T-helper 1 cell treated with Interleukin-12 subunit alpha and Interleukin-12 subunit beta and Interleukin-4 antibody, amounts not matched to agents 30 ng/mL and 1 ng/mL, for 36 hours (primary cell): Measurements from ENCODE around the gene HS6ST2. TPM values are rescaled to one million over a fixed set of nuclear protein-coding genes. Genes with fewer than 3 reads are reported as not detected.

ENCODE experiments used
- intact Hi-C: fragments of 100-400 bp; cut with micrococcal nuclease; formaldehyde crosslinking; loops from one replicate; pipeline ENCODE4 v1.15.1; 2024
- total RNA-seq: library from RNA; stranded (reverse); gene quantifications from 2 replicates; pipeline ENCODE4 v1.2.3, GENCODE V29; 2022

HS6ST2 gene
- total RNA-seq, 1 donor from 2014 or later: 0.66 TPM

DNA sequence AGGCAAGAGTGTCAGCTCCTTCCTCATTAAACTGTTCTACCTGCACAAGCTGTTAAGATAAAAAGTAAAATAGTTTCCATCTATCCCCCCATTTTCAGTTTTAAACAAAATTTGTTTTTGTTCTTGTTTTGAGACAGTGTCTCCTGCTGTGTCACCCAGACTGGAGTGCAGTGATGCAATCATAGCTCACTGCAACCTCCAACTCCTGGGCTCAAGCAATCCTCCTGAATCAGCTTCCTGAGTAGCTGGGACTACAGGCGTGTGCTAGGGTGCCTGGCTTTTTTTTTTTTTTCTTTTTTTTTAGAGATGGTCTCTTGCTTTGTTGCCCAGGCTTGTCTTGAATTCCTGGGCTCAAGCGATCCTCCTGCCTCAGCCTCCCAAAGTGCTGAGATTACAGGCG, 105.4 kb downstream of the HS6ST2 start:
- intact Hi-C loops: loop anchor here (10.0 kb wide), 2 partner anchors 102 to 638 kb away; partner anchors contain the start of genes HS6ST2 and RAP2C

DNA sequence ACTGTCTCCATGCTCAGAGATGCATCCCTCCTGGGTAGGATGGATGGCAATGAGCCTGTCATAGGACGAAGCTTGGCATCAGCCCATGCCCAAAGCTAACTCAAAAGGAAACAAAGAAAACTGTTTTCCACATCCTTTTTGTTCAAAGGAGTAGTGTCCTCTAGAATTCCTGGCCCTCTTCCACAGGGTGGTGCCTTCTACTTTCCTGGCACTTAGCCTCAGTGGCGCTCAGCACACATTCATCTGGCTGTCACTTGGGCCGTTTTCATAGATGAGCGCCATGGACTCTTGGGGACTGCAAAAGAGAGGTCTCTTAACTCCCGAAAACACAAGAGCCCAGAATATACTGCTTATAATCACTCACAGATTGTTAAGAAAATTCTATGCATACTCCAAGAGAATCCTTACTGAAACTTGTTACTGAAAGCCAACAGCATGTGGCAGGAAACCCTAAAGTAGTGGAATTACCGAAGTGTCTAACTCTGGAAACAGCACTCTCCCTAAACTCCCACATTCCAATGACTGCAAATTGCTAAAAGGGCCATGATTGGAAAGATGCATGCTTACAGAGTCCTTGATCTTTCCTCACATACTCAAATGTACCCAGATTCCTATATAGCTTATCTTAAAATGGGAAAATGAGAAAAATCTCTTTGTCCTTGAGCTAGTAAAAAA, 110.0 kb downstream of the HS6ST2 start:
- intact Hi-C loops: no loop called here

DNA sequence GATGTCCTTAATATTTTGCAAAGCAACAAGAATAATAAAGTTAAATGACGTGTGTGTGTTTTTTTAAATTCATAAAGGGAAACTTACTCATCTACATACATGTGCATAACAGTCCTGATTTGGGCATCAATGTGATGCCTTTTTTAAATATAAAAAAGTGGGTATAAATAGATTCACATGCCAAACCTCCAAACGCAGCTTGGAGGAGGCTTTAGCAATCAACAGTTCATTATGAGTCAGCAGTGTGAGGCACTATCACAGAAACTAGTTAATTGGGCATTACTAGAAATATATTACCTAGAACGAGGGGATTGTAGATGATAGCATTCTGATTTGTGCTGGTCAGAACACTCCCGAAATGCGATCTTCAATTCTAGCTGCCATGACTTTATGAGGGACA, 115.1 kb downstream of the HS6ST2 start:
- intact Hi-C loops: no loop called here

DNA sequence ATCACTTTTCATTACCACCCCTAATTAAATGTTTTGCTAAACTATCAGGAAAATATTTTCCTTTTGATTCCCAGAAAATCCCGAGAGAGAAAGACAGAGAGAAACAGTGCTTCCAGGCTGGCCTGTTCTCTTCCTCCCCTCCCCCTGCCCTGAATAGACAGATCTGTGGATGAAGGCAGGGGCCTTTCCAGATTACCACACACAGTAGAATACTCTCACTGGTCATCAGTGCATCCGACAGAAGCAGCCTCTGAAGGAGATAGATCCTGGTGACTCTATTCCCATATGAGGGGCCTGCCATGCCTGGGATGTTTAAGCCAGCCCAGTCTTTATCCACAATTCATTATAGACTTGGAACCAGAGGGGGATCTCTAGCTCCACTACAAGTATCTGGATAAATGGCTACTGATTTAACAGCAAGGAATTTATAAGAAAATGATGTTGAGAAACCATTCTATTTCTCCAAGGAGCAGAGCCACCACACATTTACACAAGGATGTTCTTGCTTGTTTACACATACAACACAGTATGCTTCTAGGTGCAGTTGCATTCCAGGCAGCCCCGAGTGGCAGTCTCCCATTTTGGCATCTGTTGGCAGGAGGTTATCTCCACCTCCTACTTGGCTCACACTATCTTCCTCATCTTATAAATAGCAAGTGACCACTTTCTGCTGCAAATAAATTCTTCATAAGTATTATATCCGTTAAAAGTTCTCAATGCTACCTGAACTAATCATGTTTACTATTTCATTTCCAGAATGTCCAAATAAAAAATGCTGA, 115.8 kb downstream of the HS6ST2 start:
- intact Hi-C loops: no loop called here

DNA sequence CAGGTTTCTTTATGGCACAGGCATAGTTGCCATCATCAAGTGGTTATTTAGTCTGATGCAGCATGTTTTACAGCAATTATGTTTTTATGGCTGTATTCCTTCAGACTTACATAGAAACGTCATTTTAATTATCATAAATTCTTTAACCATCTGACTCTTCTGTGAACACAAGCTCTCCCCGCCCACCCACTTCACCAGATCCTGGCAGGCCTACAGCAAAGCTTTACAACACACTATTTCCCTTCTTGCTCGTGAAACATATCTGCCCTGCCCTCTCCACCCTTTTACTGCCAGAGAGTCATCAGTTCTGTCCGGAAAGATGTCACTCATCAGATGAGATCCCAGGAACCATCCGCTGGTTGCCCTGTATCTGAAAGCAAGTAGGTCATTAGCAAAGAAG, 120.5 kb downstream of the HS6ST2 start:
- intact Hi-C loops: no loop called here

DNA sequence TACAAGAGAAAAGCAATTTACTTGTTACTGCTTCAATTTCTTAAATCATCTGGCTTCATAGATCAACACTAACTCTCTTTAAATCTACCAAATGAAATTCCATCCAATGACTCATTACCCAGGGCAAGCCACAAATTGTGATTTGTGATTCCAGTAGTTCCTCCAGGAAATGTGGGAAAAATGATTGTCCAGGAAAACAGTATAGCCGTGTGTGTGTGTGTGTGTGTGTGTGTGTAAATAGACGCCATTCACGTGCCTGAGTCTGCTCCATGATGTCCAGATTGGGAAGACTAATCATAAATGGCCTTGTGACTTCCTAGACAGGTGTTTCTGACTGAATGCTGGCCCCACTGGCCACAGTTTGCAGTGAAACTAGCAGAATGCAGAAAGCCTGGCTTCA, 121.3 kb downstream of the HS6ST2 start:
- intact Hi-C loops: no loop called here

DNA sequence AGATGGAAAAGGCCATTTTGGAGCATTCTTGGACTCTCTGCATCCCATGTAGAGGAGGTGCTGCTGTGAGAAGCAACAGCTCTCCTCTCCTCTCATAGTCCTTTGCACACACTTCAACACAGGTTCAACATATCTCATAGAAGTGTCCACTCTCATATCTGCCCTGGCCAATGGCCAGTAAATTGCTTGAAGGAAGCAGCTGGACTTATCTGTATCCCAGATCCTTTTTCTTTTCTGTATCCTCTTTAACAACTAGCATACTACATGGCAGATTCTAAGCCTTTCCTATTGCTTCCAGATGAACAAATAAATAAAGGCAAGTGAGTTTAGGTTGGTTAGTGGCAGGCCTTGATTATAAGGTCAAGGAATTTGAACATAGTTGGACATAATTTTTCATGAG, 122.0 kb downstream of the HS6ST2 start:
- intact Hi-C loops: no loop called here

DNA sequence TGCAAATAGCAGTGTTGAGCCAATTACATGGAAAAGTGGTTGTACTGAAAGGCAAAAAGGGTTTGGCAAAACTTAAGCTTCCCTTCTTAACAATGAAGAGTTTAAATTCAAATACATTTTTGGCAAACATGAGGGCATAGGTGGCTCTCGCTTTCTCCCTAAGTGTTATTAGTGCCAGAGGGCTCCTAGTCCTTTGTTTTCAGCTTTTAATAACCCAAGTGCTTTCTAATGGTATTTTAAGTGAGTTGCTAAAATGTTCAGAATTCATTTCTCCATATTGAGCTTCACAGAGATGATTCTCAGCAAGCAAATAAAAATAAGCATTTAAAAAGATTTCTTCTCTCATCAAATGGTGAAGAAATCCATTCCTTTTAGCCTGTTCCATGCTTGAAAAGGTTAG, 123.7 kb downstream of the HS6ST2 start:
- intact Hi-C loops: no loop called here

DNA sequence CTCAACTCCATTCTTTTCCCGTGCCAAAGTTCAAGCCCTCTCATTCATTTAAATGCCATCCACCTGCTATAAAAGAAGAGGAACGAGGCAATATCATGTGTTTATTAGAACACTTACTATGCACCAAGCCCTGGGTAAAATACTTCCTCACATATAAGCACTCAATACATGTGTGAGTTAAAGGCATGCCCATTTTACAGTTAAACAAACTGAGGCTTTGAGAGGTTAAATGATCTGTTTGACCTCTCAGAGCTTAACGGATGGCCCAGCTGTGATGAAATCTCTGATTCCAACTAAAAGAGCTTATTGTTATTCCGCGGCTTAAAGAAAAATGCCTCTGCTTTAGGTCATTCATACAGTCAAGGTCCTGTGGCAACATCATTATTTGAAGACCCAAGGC, 124.3 kb downstream of the HS6ST2 start:
- intact Hi-C loops: no loop called here

DNA sequence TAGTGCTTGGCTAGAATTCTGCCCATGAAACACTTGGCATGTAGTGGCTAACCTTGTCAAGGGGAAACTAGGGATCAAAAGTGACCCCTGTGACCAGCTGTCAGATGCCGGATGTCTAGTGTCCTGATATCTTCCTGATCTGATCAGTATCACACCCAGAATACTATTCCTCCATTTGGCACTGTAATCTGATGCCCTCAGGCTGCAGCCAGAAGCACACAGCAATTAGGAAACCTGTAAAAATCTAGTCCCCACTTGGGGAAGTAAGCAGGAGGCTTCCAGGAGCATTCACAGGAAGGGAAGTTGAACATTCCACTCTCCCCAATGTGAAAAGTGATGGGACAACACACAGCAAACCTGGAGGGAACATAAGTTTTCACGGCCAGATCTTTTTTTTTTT, 125.1 kb downstream of the HS6ST2 start:
- intact Hi-C loops: no loop called here

DNA sequence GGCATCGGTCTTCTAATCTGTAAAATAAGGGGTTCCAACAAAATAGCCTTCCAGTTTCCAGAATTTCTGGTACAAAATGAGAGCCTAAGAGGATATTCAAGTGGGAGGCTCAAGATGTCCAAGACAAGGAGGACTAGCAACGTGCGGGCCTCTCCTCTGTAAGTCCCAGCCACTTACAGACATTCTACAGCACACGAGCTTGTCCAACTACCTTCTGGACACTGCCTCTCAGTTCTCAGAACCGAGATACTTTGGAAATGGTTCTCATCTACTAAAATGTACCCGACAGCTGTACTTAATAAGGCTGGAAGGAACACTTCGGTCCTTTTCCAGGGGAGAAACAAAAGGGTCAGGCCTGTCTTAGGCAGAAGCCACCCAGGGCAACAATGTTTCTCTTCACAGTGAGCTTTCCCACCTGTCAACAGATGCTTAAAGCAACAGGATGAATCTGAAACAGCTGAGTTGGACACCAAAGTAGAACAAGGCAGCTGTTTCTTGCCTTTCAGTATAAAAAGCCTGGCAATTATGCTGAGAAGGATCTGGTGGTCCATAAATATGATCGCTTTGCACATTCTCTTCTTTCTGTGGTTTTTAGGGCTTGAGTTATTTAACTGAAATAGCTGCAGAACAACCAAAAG, 127.0 kb downstream of the HS6ST2 start:
- intact Hi-C loops: no loop called here

DNA sequence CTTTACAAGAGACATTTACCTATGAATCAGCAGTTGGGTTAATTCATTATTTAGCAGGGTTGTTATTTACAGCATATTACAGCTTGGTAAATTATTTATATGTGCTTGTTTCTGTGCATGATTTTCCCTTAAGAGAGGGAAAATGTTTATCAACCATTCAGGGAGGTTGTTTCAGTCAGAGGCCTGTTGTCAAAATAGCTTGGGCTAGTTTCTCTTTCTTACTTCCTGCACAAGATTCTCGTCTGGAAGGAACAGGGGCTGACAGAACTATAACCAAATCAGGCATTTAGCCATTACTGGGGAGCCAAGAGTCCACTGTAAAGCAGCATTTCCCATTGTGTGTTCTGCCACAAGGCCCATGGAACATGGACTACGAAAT, 135.8 kb downstream of the HS6ST2 start:
- intact Hi-C loops: no loop called here

DNA sequence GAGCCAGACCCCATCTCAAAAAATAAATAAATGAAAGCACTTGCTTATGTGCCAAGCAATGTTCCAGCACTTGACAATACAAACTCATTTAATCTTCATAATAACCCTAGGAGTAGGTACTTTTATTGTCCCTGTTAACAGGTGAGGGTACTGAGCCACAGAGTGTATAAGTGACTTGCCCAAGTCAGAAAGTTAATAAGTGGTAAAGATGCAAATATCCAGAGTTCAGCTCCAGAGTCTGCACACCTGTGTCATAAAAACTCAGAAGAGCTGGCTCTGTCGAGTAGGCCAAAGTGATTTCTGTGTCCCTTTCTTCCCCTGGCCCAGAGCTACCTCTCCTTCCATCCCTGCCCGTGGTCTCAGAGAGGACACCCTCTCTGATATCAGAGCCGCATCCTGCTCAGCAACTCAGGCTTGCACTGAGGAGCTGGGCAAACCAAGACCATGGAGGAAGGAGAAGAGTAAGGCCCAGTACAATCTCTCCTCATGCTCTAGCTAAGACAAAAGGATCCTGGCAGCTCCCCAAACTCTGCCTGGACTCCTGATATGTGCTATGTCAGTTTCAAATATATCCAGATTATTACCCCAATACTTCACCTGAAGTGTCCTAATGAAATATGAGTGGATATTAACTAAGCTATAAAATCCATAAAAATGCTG, 136.3 kb downstream of the HS6ST2 start:
- intact Hi-C loops: no loop called here

DNA sequence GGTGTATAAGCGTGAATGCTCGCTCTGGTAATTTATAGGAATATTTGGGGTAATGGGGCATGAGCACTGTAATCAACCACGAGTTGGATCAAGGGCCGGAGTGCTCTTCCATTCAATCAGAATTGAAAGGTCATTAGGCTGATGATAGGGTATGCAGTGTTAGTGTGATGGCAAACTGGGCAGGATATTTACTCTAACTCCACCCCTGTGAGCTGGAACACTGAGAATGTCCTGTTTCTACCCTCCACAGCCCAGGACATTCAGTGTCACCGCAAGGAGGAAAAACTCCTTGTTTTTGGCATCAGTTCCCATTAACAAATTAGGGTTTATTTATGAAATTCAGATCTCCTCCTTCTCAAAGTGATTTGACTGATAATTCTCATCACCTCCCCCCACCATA, 137.8 kb downstream of the HS6ST2 start:
- intact Hi-C loops: no loop called here

DNA sequence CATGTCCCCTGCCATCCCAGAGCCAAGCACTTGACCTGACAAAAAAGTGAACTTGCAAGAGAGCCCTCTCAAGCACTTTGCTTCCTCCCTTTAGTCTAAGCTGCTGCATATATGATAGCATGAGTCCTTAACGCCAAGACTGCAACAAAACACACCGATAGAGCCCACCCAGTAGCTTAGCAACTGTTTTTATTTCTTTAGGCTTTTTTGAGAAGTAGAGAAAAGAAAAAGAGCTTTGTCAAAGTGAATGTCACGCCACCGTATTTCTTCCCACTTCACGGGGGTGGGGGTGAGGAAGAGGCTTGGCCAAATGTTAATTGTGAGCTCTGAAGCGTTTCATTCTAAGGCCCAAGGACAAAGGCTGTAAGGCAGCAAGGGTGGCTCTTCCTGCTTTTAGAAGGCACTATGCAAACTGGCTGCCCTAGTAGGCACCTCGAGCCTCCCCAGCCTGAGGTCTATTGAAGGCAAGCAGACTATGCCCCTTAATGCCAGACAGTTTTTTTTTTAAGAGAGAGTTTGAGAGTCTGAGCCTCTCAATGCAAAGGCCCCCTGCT, 138.6 kb downstream of the HS6ST2 start:
- intact Hi-C loops: no loop called here

DNA sequence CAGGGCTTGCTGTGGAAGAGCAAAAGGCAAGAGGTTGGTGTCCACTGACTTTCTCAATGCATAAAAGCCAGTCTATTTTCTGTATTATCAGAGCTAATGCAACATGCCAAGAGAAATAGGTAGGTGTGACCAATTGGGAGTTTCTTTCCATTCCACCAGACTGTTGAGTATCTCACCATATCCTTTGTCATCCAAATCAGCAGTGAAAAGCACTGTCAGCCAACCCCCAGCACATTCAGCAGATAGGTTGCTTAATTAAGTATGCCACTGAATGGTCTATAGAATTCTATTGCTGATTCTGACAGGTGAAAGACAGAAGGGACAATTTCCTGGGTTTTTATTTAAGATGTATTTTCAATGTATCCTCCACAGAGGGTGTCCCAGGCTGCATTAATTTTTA, 139.8 kb downstream of the HS6ST2 start:
- intact Hi-C loops: no loop called here

DNA sequence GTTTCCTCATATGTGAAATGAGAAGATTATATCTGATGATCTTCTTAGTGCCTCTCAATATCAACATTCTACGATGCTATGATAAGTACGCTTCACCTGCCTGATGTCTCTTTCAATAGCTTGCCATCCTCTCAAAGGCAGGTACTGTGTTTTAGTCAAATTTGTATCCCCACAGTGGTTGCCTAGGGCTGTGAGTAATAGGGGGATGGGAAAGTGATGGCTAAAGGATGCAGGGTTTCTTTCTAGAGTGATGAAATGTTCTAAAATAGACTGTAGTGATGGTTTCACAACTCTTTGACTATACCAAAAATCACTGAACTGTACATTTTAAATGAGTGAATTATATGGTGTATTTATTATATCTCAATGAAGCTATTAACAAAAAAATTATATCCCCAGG, 142.8 kb downstream of the HS6ST2 start:
- intact Hi-C loops: no loop called here

DNA sequence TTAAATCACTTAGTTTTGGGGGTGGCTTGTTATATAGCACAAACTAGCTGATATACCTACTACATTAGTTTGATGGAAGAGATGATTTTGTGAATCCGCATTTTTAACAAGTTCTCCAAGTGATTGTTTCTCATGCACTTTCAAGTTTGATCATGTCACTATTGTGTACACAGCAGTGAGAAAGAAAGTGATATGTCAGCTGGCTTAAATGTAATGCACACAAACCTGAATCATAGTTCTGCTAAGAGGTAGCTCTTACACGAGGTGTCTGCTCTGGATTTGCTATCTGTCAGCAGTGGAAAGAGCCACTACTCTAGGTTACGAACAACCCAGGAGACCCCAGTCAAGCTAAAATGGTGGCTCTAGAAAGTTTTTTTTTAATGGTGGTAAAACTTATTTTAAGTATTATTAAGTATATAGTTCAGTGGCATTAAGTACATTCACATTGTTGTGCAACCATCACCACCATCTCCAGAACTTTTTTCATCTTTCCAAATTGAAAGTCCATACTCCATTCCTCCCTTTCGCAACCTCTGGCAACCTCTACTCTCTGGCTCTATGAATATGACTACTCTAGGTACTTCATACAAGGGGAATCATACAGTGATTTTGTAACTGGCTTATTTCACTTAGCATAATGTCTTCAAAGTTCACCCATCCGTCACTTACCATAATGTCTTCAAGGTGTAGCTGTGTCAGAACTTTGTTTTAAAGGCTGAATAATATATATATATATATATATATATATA, 147.3 kb downstream of the HS6ST2 start:
- intact Hi-C loops: no loop called here

DNA sequence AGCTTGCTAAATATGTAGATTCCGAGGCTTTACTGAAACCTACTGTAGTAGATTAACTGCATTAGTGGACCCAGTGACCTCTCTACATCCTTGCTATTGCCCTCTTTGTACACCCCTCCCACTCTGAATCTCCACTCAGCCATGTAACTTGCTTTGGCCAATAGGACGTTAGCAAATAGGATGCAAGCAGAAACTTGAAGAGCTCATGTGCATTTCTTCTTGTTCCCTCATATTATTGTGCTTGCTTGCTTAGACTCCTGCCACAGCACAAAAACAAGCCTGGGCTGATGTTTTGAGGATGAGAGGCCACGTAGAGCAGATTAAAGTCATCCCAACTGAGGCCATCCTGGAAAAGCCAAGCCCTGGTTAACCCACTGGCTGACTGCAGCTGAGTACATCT, 147.9 kb downstream of the HS6ST2 start:
- intact Hi-C loops: no loop called here

DNA sequence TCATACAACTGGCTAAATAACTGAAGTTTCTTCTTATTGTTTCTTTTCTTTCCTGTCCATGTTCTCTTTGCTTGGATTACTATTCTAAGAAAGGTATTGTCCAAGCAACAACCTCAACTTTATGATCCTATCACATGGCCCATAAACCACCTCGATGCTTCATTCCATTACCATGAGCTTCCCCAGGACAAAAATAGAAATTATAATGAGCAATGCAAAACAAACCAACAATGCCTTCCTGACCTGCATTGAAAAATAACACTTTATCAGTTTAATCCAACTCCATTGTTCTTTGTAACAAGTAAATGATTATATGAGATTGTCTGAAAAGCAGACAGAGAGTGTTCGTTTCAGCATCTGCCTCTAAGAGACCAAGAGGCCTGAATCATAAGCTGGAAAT, 148.8 kb downstream of the HS6ST2 start:
- intact Hi-C loops: no loop called here

DNA sequence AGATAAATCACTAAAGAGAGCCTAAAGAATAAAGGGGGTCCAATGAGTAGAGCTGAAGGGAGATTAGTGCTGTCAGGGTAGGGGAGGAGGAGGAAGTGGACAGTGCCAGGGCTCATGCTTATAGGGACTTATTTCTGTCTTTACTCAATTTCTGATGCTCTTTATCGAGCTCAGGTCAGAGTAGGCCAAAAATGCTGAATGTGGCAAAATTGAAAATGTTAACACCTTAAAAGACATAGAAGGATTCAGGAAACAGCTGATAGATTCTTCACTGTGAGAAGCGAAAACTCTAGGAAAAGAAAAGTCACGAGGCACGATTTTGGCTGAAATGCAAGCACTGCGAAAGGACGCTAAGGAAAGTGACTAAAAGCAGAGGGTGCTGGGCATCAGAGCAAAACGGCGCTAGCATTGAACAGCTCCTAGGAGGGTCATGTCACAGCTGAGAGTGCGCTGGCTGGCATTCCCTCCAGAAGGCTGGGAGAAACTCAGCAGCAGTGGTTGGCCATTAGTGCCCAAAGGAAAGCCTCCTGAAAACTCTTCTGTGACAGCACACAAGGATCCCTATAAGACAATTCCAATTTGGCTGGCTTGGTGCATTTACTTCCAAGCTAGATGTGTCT, 150.9 kb downstream of the HS6ST2 start:
- intact Hi-C loops: no loop called here
